ENCODE results near the gene FAM222B.

The FAM222B gene

GRCh38 chr17:28818819-28819221 lies 23.8 kb downstream of the FAM222B start:
- no peak for TF ChIP-seq CTCF (IDR thresholded peaks at IDR 0.05; ENCODE audit: low read length, missing control alignments)
- no peak overlapping the region for H3K4me3 ChIP-seq (replicated peaks; ENCODE audit: low read depth, low read length)
- DNase-seq (ENCODE audit: low read depth): no peak

DNA sequence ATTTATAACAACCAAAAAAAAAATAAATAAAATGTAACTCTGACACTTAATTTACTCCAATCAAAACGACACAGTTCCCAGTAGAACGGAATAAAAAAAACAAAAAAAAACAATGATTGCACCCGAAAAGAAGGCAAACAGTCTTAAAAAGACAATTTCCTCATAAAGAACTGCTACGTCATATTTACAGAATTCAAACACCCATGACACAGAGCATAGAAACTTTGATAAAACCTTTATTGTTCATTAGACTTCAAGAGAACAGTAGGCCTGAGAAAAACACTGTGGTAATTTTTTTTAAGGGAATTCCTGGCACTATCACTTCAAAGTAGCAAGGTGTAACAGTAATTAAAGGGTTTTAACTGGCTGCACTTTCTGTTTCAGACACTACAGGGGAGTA lies 26.1 kb downstream of the FAM222B start:
- no peak for DNase-seq (ENCODE audit: low read depth)
- TF ChIP-seq CTCF (IDR thresholded peaks at IDR 0.05; ENCODE audit: low read length, missing control alignments): no peak
- H3K4me3 ChIP-seq (replicated peaks; ENCODE audit: low read depth, low read length): no peak overlapping the region

- peak; percentile 82 for DNase-seq (ENCODE audit: low read depth)
- peak overlapping the region; percentile 95 for H3K4me3 ChIP-seq (replicated peaks; ENCODE audit: low read depth, low read length)
- TF ChIP-seq CTCF (IDR thresholded peaks at IDR 0.05; ENCODE audit: low read length, missing control alignments): no peak
These were observed 29.7 kb downstream of the FAM222B start for GRCh38 chr17:28812748-28813377.

GRCh38 chr17:28812091-28812747 lies 30.4 kb downstream of the FAM222B start:
- TF ChIP-seq CTCF (IDR thresholded peaks at IDR 0.05; ENCODE audit: low read length, missing control alignments): no peak
- peak overlapping the region; percentile 95 for H3K4me3 ChIP-seq (replicated peaks; ENCODE audit: low read depth, low read length)
- DNase-seq (ENCODE audit: low read depth): peak; percentile 97

DNA sequence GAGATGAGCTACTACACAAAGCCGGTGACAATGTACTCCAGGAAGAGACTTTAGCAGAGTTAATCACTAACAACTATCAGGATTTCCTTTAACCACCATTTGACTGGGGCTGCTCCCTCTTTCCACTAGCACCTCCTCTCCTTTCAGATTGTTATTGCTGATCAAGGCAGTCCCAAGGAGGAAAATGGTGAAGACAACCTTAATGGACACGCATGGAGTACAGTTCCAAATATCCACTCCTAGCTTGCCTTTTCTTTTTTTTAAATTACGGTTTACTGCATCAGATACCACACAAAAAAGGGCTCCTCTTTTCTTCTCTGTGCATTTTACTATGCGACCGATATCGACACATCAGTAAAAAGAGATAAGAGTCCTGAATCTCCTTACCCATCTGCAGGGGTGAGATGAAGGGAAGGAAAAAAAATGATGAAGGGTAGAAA lies 30.9 kb downstream of the FAM222B start:
- H3K4me3 ChIP-seq (replicated peaks; ENCODE audit: low read depth, low read length): peak overlapping the region; percentile 95
- TF ChIP-seq CTCF (IDR thresholded peaks at IDR 0.05; ENCODE audit: low read length, missing control alignments): no peak
- DNase-seq (ENCODE audit: low read depth): peak; percentile 34

DNA sequence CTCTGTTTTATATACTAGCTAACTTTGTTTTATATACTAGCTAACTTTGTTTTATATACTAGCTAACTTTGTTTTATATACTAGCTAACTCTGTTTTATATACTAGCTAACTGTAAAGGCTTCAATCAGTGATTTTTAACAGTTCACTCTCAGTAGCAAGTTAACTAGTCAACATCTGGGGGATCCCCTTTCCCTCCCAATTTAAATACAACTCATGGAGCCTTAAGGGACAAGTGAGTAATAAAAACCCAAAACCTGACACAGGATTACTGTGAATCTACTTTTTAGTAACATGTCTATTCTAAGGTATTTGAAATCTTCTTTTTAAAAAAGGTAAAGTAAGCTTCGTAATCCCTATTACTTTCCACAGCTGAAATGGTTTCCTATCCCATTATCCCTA lies 32.2 kb downstream of the FAM222B start:
- no peak for TF ChIP-seq CTCF (IDR thresholded peaks at IDR 0.05; ENCODE audit: low read length, missing control alignments)
- no peak for DNase-seq (ENCODE audit: low read depth)
- no peak overlapping the region for H3K4me3 ChIP-seq (replicated peaks; ENCODE audit: low read depth, low read length)
